ENCODE measurements around the gene YBX2.

The YBX2 gene

DNA sequence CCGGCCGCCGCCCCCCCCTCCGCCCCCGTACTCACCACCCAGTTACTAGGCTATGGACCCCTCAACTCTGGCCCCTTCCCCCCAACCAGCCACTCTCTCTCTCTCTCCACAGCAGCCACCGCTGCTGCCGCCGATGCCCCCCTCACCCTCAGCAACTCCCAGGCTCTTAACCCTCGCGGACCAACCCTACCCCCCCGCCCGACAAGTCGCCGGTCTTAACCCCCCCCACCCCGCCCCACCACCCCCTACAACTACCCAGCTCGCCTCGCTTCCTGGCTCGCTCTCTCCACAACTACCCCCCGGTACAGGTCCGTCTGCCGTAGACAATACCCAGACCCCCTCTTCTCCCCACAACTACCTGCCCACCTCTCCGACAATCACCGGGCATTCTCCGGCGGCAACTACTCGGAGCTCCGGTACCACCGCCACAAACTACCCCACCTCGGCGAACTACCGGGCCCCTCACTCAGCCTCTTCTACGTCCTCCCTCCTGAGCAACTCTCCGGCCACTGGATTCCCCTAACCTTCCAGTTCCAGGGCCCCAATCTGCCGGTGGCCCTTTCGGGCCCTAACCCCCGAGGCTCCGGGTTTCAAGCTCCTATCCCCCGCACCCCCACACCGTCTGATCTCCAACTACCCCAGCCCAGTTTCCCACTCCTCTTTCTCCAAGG lies 55.9 kb downstream of the YBX2 start (continued):
- TF ChIP-seq MEIS1 (CRISPR knock-in tag; IDR thresholded peaks at IDR 0.05; ENCODE audit: borderline replicate concordance): no peak
- TF ChIP-seq, protein P1, sequence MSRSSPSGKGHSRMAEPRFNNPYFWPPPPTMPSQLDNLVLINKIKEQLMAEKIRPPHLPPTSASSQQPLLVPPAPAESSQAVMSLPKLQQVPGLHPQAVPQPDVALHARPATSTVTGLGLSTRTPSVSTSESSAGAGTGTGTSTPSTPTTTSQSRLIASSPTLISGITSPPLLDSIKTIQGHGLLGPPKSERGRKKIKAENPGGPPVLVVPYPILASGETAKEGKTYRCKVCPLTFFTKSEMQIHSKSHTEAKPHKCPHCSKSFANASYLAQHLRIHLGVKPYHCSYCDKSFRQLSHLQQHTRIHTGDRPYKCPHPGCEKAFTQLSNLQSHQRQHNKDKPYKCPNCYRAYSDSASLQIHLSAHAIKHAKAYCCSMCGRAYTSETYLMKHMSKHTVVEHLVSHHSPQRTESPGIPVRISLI (tag by site-specific recombination; IDR thresholded peaks at IDR 0.05): no peak
- no peak for TF ChIP-seq ZNF561 (tag by site-specific recombination; IDR thresholded peaks at IDR 0.05; ENCODE audit: borderline replicate concordance)
- no peak for TF ChIP-seq ELK4 (IDR thresholded peaks at IDR 0.05; ENCODE audit: borderline replicate concordance, low read depth, low read length)
- TF ChIP-seq, protein P2, sequence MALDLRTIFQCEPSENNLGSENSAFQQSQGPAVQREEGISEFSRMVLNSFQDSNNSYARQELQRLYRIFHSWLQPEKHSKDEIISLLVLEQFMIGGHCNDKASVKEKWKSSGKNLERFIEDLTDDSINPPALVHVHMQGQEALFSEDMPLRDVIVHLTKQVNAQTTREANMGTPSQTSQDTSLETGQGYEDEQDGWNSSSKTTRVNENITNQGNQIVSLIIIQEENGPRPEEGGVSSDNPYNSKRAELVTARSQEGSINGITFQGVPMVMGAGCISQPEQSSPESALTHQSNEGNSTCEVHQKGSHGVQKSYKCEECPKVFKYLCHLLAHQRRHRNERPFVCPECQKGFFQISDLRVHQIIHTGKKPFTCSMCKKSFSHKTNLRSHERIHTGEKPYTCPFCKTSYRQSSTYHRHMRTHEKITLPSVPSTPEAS (tag by site-specific recombination; IDR thresholded peaks at IDR 0.05): no peak
- peak; percentile 40; the same call in 1 of the 2 replicates for TF ChIP-seq BCL11B (tag by site-specific recombination; IDR thresholded peaks at IDR 0.05; ENCODE audit: low read depth)
- no peak for TF ChIP-seq ZNF571 (tag by site-specific recombination; IDR thresholded peaks at IDR 0.05)
- TF ChIP-seq ZNF792 (tag by site-specific recombination; IDR thresholded peaks at IDR 0.05): no peak
- TF ChIP-seq ZNF366 (tag by site-specific recombination; conservative IDR thresholded peaks at IDR 0.05): no peak
- peak; percentile 31; the same call in 1 of the 2 replicates for TF ChIP-seq ZBTB48 (tag by site-specific recombination; IDR thresholded peaks at IDR 0.05)
- TF ChIP-seq ZNF324 (tag by site-specific recombination; IDR thresholded peaks at IDR 0.05): no peak
- TF ChIP-seq ZNF16 (tag by site-specific recombination; IDR thresholded peaks at IDR 0.05; ENCODE audit: low read depth): no peak
- TF ChIP-seq ZFP37 (tag by site-specific recombination; IDR thresholded peaks at IDR 0.05): no peak
- TF ChIP-seq SCRT2 (tag by site-specific recombination; IDR thresholded peaks at IDR 0.05): no peak
- TF ChIP-seq GLI2 (tag by site-specific recombination; IDR thresholded peaks at IDR 0.05; ENCODE audit: borderline replicate concordance, low read depth): no peak
- TF ChIP-seq ZNF776 (tag by site-specific recombination; IDR thresholded peaks at IDR 0.05; ENCODE audit: borderline replicate concordance): no peak
- TF ChIP-seq EGR2 (tag by site-specific recombination; IDR thresholded peaks at IDR 0.05; ENCODE audit: low read depth): no peak
- no peak for TF ChIP-seq ZNF398 (tag by site-specific recombination; IDR thresholded peaks at IDR 0.05)
- no peak for TF ChIP-seq OVOL3 (tag by site-specific recombination; IDR thresholded peaks at IDR 0.05)
- TF ChIP-seq, protein P3, sequence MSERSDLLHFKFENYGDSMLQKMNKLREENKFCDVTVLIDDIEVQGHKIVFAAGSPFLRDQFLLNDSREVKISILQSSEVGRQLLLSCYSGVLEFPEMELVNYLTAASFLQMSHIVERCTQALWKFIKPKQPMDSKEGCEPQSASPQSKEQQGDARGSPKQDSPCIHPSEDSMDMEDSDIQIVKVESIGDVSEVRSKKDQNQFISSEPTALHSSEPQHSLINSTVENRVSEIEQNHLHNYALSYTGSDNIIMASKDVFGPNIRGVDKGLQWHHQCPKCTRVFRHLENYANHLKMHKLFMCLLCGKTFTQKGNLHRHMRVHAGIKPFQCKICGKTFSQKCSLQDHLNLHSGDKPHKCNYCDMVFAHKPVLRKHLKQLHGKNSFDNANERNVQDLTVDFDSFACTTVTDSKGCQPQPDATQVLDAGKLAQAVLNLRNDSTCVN (tag by site-specific recombination; optimal IDR thresholded peaks at IDR 0.05): no peak
- TF ChIP-seq ZNF132 (tag by site-specific recombination; IDR thresholded peaks at IDR 0.05; ENCODE audit: borderline replicate concordance): no peak
- TF ChIP-seq ZNF26 (tag by site-specific recombination; IDR thresholded peaks at IDR 0.05): no peak
- no peak for TF ChIP-seq ZNF37A (tag by site-specific recombination; IDR thresholded peaks at IDR 0.05)
- no peak for TF ChIP-seq ZNF660 (tag by site-specific recombination; IDR thresholded peaks at IDR 0.05)
- no peak for TF ChIP-seq TCF7L2 (IDR thresholded peaks at IDR 0.05; ENCODE audit: borderline replicate concordance, low read depth, low read length)
- TF ChIP-seq, protein P4, sequence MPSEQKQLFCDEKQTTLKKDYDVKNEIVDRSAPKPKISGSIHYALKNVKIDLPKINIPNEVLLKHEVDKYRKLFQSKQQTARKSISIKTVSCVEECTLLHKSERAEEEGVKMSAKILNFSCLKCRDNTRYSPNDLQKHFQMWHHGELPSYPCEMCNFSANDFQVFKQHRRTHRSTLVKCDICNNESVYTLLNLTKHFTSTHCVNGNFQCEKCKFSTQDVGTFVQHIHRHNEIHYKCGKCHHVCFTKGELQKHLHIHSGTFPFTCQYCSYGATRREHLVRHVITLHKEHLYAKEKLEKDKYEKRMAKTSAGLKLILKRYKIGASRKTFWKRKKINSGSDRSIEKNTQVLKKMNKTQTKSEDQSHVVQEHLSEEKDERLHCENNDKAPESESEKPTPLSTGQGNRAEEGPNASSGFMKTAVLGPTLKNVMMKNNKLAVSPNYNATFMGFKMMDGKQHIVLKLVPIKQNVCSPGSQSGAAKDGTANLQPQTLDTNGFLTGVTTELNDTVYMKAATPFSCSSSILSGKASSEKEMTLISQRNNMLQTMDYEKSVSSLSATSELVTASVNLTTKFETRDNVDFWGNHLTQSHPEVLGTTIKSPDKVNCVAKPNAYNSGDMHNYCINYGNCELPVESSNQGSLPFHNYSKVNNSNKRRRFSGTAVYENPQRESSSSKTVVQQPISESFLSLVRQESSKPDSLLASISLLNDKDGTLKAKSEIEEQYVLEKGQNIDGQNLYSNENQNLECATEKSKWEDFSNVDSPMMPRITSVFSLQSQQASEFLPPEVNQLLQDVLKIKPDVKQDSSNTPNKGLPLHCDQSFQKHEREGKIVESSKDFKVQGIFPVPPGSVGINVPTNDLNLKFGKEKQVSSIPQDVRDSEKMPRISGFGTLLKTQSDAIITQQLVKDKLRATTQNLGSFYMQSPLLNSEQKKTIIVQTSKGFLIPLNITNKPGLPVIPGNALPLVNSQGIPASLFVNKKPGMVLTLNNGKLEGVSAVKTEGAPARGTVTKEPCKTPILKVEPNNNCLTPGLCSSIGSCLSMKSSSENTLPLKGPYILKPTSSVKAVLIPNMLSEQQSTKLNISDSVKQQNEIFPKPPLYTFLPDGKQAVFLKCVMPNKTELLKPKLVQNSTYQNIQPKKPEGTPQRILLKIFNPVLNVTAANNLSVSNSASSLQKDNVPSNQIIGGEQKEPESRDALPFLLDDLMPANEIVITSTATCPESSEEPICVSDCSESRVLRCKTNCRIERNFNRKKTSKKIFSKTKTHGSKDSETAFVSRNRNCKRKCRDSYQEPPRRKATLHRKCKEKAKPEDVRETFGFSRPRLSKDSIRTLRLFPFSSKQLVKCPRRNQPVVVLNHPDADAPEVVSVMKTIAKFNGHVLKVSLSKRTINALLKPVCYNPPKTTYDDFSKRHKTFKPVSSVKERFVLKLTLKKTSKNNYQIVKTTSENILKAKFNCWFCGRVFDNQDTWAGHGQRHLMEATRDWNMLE (tag by site-specific recombination; conservative IDR thresholded peaks at IDR 0.05; ENCODE audit: low read depth): no peak

Data from HEK293 (cell line).